PC-3 (cell line): ENCODE measurements around the gene CARD11. TPM values are rescaled to one million over a fixed set of nuclear protein-coding genes. Genes with fewer than 3 reads are reported as not detected.

Experiments used
- ATAC-seq: fragments of 200-7000 bp; cut with Tn5 transposase; 2 replicates; pipeline ENCODE4 v1.9.1; 2020; ENCODE audit warnings: mild to moderate bottlenecking, moderate library complexity
- BruUV-seq: library from RNA; stranded (reverse); fragments of 400-500 nt; replicated peaks from 2 replicates; lab custom pipeline; 2021; lab: Mats Ljungman, UMichigan
- CTCF ChIA-PET: fragments of 300-600 bp; sonication (Branson Sonifier 250); formaldehyde crosslinking; loops from one replicate; lab custom pipeline; 2022; ENCODE audit warnings: antibody characterized with exemption; lab: Charles Lee
- POLR2A ChIA-PET: fragments of 300-600 bp; sonication (Branson Sonifier 250); formaldehyde crosslinking; loops from one replicate; lab custom pipeline; 2022; ENCODE audit warnings: antibody characterized with exemption; ENCODE audit not compliant: unreplicated experiment; lab: Charles Lee
- DNase-seq: peaks from one replicate; pipeline ENCODE4 v3.0.0-alpha.2; 2015
- H2AFZ ChIP-seq: fragments of 300-600 bp; sonication (generic); 2 replicates; pipeline ENCODE4 v1.6.0; 2016; ENCODE audit warnings: antibody characterized with exemption, low read length
- H3F3A ChIP-seq: fragments of 300-600 bp; sonication (generic); one replicate; pipeline ENCODE4 v1.6.0; 2017; ENCODE audit warnings: antibody characterized with exemption, low read length, control low read depth, mild to moderate bottlenecking; ENCODE audit not compliant: unreplicated experiment
- H3K27ac ChIP-seq: fragments of 300-600 bp; sonication (generic); 2 replicates; pipeline ENCODE4 v1.5.1; 2016; ENCODE audit warnings: mild to moderate bottlenecking, low read length
- H3K27me3 ChIP-seq: fragments of 300-600 bp; sonication (generic); 2 replicates; pipeline ENCODE4 v1.6.1; 2016; ENCODE audit warnings: low read length, mixed read lengths
- H3K36me3 ChIP-seq: fragments of 300-600 bp; sonication (generic); 2 replicates; pipeline ENCODE4 v1.6.1; 2016; ENCODE audit warnings: low read depth, mixed run types, low read length, mixed read lengths
- H3K4me1 ChIP-seq: fragments of 300-600 bp; sonication (generic); 2 replicates; pipeline ENCODE4 v1.5.1; 2016; ENCODE audit warnings: low read length; ENCODE audit not compliant: insufficient read depth
- H3K4me2 ChIP-seq: fragments of 300-600 bp; sonication (generic); 2 replicates; pipeline ENCODE4 v1.6.0; 2016; ENCODE audit warnings: low read length
- H3K4me3 ChIP-seq: fragments of 300-600 bp; sonication (generic); 2 replicates; pipeline ENCODE4 v1.5.1; 2016; ENCODE audit warnings: mild to moderate bottlenecking, low read length, mixed read lengths
- H3K79me2 ChIP-seq: fragments of 300-600 bp; sonication (generic); 2 replicates; pipeline ENCODE4 v1.6.1; 2017; ENCODE audit warnings: low read length, mixed read lengths
- H3K9ac ChIP-seq: fragments of 300-600 bp; sonication (generic); 2 replicates; pipeline ENCODE4 v1.6.0; 2016; ENCODE audit warnings: mild to moderate bottlenecking, low read length
- H3K9me2 ChIP-seq: fragments of 300-600 bp; sonication (generic); replicated peaks from 2 replicates; pipeline ENCODE4 v1.6.1; 2016; ENCODE audit warnings: mixed run types, low read length, mixed read lengths
- H3K9me3 ChIP-seq: fragments of 300-600 bp; sonication (generic); 2 replicates; pipeline ENCODE4 v1.6.1; 2016; ENCODE audit warnings: low read length, mixed read lengths
- H4K20me1 ChIP-seq: fragments of 300-600 bp; sonication (generic); 2 replicates; pipeline ENCODE4 v1.6.1; 2016; ENCODE audit warnings: low read length, mixed read lengths
- CTCF ChIP-seq: fragments of 300-600 bp; sonication (generic); conservative IDR thresholded peaks from 2 replicates; pipeline ENCODE4 v1.5.1; 2017; ENCODE audit warnings: antibody characterized with exemption, low read depth, mild to moderate bottlenecking, low read length
- EZH2 ChIP-seq: fragments of 300-600 bp; sonication (generic); IDR thresholded peaks from one replicate; pipeline ENCODE4 v1.6.1; 2017; ENCODE audit warnings: antibody characterized with exemption, mild to moderate bottlenecking, low read length; ENCODE audit not compliant: unreplicated experiment
- EZH2phosphoT487 ChIP-seq: fragments of 300-600 bp; sonication (generic); IDR thresholded peaks from 2 replicates; pipeline ENCODE4 v1.6.1; 2018; ENCODE audit warnings: mild to moderate bottlenecking, antibody characterized with exemption, low read length, borderline replicate concordance
- intact Hi-C: fragments of 100-400 bp; cut with micrococcal nuclease; formaldehyde crosslinking; loops from 2 replicates; pipeline ENCODE4 v1.9.0; 2023
- total RNA-seq: library from RNA; depleted of rRNA; stranded (reverse); fragments of >200 nt; gene quantifications from 2 replicates; pipeline ENCODE4 v1.2.3, GENCODE V29; 2014; rRNA removed

The CARD11 gene
- total RNA-seq, 1 experiment from 2014 or later, result not detected

- CTCF ChIA-PET, result no interaction called here
- POLR2A ChIA-PET, result no interaction called here
- no TSS peak for BruUV-seq
Measured at GRCh38 chr7:2858621-2859020, 185.0 kb downstream of the CARD11 start.

GRCh38 chr7:2856388-2857169, 187.1 kb downstream of the CARD11 start:
- intact Hi-C loops, result no loop called here
- DNase-seq, result no peak
- Histone ChIP-seq H3F3A (no peaks in the 10 kb centered on the region), H3K4me3 (no peak overlapping the region), H3K9me3 (no peaks in the 10 kb centered on the region), H3K4me2 (no peak overlapping the region), H4K20me1 (no peaks in the 10 kb centered on the region), H3K27me3 (no peaks in the 10 kb centered on the region), H3K27ac (no peak overlapping the region), H2AFZ (no peak overlapping the region), H3K36me3 (no peaks in the 10 kb centered on the region), H3K9me2 (no peaks in the 10 kb centered on the region), H3K9ac (no peak overlapping the region), H3K79me2 (no peaks in the 10 kb centered on the region), H3K4me1 (no peaks in the 10 kb centered on the region)
- TF ChIP-seq CTCF (no peak), EZH2 (no peak), EZH2phosphoT487 (no peak)
- no peak for ATAC-seq
- ChIA-PET CTCF (no interaction called here), POLR2A (no interaction called here)
- BruUV-seq, result no TSS peak

More at GRCh38 chr7:2858621-2859020, 185.0 kb downstream of the CARD11 start:
- intact Hi-C loops, result no loop called here
- Histone ChIP-seq H4K20me1 (no peaks in the 10 kb centered on the region), H3K79me2 (no peaks in the 10 kb centered on the region), H3K9me3 (no peaks in the 10 kb centered on the region), H3K27ac (no peak overlapping the region), H3K4me1 (peaks cover 9% of the 10 kb centered on the region), H3K36me3 (no peaks in the 10 kb centered on the region), H2AFZ (no peak overlapping the region), H3K9ac (no peak overlapping the region), H3K4me3 (no peak overlapping the region), H3K9me2 (no peaks in the 10 kb centered on the region), H3K27me3 (no peaks in the 10 kb centered on the region), H3K4me2 (no peak overlapping the region), H3F3A (no peaks in the 10 kb centered on the region)
- TF ChIP-seq CTCF, result no peak
- no peak for TF ChIP-seq EZH2
- TF ChIP-seq EZH2phosphoT487, result no peak
- no peak for ATAC-seq
- no peak for DNase-seq

Other genes starting within 250 kb of the CARD11 start
- gene GNA12, start 199.6 kb downstream of the CARD11 start, total RNA-seq, result 15.0 and 26.8 TPM in 2 replicates